Measurements from ENCODE around the gene INIP.
"Not testable (repeated sequence)": the region's sequence is repeated elsewhere in the genome, so short reads cannot be mapped to it uniquely, and the experiment has no call there.

The INIP gene

DNA sequence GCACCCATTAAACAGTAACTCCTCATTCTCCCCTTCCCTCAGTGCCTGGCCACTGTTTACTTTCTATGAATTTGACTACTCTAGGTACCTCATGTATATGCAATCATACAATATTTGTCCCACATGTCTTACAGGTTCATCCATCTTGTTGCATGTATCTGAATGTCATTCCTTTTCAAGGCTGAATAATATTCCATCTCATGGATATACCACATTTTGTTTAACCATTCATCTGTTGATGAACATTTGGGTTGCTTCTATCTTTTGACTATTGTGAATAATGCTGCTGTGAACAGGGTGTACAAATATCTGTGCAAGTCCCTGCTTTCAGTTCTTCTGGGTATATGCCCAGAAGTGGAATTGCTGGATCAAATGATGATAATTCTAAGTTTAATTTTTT, 40.9 kb downstream of the INIP start:
- DNase-seq = no peak

DNA sequence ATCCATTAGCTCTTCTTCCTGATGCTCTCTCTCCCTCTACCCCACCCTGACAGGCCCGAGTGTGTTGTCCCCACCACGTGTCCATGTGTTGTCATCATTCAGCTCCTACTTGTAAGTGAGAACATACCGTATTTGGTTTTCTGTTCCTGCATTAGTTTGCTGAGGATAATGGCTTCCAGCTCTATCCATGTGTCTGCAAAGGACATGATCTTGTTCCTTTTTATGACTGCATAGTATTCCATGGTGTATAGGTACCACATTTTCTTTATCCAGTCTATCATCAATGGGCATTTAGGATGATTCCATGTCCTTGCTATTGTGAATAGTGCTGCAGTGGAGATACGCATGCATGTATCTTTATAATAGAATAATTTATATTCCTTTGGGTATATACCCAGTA, 44.7 kb downstream of the INIP start:
- DNase-seq = not testable (repeated sequence)

DNA sequence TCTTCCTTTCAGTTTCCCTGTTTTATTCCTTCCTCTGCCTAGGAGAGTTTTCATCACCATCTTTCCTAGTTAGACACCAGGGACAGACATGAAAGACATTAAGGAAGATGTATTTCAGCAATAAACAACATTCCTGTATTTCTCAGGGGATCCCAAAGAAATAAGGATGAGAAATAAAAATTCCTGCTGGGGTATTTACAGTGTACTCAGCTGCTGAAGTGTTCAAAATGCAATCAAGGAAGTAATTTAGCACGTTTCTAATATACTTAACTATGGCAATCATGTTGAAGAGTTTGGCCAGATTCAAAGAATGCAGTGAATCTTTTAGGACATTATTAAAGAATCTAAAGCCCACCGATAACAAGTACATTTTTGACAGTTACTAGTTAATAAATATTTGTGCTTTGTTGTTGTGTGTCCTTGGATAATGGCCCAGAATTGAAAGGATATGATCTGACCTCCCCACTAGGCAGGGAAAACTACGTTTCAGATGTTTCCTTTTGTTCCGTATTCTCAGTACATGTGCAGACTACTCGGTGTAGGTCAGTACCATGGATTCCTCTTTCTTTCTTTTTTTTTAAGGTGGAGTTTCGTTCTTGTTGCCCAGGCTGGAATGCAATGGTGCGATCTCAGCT, 46.8 kb downstream of the INIP start:
- DNase-seq = no peak

DNA sequence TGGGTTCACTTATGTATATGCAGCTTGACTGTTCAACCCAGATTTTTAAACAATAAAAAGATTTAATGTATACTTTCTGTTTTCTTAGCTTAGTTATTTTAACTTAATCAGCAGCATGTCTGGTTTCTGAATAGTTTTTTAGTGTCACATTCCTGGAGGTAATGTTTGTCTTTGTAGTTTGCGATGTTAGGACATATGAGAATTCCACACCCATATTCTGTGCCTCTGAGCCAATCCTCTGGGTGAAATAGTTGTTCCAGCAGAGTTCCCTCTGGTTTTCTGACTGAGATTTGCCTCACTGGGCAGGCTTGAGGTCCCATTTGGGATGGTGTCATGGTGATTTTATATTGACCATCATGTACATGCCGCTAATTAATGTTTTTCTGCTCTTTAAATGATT, 48.6 kb downstream of the INIP start:
- no peak for DNase-seq

DNA sequence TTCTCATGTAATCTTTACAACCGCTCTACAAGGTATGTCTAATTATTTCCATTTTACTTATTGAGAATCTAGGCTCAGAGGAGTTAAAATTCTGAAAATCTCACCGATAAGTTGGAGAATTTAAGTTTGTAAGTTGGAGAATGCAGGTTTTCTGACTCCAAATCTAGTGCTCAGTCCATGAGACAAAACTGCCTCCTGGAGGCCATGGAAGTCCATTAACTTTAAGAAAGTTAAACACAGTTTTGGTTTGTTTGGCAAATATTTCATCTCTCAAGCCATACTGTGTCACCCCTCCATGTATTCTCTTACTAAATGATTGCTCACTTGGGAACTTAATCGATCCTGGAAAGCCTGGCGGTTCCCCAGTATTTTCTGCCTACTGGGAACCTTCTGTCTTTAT, 52.6 kb downstream of the INIP start:
- DNase-seq = no peak

DNA sequence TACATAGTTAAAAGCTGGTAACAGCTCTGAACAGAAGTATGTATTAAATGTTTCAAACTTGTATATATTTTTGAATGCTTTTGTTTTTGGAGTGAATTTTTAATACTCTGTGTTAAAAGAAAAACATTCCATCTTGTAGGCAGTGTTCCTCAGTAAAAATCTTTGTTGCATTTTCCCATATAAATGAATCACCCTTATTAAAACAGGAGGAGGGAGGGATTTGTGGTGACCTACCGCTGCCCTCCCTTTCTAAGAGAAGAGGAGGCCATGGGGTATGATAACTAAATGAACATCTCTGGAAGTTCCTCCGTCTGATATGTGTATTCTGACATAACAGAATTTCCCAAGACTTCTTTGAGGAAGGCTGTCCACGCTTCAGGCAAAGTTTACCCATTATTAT, 53.4 kb downstream of the INIP start:
- no peak for DNase-seq

DNA sequence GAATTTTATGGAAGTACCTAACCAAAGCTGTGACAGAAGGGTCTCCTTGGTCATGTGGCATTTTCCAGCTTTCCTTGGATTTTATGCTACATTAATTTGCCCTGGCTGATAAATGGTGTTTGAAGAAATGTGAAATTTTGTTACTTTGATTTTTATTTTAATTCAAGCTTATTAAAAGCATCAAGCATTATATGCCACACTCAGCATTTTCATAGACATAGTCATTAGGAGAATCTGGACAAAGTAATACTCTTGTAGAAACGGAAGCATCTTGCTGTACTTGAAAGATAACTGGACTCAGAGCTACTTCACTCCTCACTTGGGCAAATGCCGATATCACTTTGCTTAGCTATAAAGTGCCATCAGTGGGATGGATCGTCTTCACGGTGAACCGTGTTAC, 54.2 kb downstream of the INIP start:
- DNase-seq = no peak

DNA sequence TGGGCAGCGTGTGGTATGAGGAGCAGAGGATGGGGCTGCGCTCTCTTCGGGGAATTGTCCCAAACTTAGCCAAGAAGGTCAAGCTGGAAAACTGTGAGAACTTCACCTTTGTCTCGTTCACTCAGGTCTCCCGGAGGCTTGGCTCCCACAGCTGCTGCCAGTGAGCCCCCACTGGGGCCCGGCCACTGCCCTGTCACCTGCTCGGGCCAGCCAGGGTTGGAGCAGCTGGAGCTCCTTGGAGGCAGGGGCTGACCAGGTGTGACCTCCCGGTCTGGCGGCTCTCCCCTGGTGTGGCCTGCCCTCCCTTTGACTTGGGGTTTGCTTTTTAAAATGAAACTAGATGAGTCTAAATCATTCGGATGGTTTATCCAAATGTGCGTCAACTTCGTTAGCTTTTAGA, 58.0 kb downstream of the INIP start:
- no peak for DNase-seq

DNA sequence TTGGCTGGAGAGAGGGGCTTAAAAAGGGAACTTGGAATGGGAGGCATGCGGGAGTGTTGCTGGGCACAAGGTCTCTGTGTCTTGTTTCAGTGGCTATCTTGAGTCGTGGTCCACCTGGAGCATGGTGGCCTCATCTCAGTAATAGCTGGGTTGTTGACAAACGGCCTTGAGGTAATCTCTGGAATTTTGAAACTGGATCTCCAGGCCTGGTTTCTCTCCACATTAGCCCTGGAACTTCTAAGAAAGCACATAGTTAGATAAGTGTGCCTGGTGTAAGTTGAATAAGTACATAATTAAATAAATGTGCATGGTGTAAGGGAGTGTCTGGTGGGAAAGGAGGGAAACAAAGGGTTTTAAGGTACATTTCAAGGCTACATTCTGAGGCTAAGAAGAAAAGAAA, 62.2 kb downstream of the INIP start:
- no peak for DNase-seq

DNA sequence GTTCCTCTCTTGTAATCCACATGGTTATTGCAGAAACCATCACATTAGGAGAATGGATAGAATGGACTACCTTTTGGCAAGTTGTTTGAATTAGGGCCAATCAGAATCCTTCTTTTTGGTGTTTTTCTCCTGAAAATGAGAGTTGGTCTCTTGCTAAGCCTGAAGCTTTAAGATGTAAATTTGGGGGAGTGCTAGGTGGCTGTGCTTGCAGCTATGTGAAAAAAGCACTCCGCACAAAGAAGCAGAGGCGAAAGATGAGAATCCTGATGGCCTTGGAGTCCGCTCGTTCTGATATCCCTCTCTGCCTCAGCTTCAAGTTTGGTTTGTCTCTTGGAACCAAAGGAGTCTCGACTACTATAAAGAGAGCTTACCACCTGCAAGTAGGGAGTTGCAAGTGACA, 63.6 kb downstream of the INIP start:
- no peak for DNase-seq

DNA sequence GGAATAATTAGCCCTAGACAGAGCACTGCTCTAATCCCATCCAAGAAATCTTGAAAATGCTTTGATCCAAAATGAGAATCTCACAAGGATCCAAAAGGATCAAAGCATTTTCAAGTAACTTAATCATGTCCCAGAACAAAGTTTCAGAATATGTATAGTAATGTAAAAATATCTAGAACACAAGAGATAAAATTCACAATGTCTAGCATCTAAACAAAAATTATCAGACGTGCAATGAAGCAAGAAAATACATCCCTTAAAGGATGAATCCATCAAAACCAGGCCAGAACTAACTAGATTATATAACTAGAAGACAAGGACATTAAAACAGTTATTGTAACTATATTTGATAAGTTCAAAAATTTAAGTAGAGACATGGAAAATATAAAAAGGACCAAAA, 69.3 kb downstream of the INIP start:
- DNase-seq = no peak

DNA sequence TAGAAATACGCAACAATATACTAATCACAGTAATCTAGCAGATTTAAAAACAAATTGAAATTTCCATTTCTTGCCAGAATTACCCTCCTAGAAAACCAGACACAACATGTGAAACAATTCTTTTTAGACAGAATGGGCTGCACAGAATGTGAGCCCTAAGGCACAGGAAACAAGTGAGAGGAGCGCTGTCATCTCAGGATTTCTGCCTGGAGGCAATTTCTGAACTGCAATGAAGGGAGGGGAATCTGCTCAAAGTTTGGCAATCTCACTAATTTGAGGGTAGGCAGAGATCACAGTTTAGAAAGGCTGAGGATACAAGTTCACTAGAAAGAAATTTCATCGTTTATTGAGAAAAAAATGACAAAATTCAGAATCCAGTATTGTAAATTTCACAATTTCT, 70.3 kb downstream of the INIP start:
- DNase-seq = no peak

DNA sequence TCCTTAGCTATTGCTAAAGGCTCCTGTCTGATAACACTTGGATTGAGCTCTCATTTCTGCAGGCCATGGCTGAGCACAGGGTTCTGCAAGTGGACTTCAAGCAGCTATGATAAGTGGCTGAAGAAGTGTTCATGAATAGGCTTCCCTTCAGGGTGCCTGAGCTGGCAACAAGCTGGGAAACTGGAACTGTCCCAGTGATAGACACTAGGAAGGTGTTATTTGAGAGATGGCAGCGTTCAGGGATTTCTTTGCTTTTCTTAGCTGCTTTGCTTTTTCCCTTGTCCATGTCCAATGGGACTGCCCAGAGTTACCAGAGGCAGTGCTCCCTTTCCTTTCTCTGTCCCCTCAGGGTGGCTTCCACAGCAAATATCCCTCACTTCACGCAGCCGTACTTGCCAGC, 75.8 kb downstream of the INIP start:
- DNase-seq = no peak

DNA sequence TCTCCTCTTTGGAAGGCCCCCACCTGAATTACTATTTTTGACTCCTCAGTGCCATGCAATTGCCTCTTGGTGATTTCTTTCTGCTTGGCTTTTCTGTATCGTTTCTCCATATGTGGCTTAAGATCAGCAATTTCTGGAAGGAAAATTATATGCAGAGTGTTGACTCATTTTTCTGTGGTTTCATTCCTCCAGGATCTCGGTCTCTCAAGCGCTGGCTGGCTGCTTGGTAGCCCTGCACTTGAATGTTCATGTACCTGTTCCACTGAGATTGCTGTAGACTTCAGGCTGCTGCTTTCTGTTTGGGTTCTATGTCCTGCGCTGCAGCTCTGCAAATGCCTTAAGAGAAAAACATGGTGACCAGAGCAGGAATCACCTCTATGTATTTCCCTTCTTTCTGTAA, 77.6 kb downstream of the INIP start:
- DNase-seq = no peak

Data from nucleus accumbens (tissue), 56 donors.